Peyer's patch (tissue), 4 donors: ENCODE results near the gene MRPS31. TPM values are rescaled to one million over a fixed set of nuclear protein-coding genes. Genes with fewer than 3 reads are reported as not detected.

ENCODE experiments used
- DNase-seq, 3 donors: peaks; one replicate each; pipeline ENCODE4 v3.0.0-alpha.2; 2017 to 2019
- H3K27ac ChIP-seq, 4 donors: fragments of 200-600 bp; sonication (generic); one replicate each; pipeline ENCODE4 v1.5.1; 2016 to 2019
- H3K27me3 ChIP-seq, 2 donors: fragments of 200-600 bp; sonication (generic); one replicate each; pipeline ENCODE4 v1.5.1; 2019
- H3K36me3 ChIP-seq, 3 donors: fragments of 200-600 bp; sonication (generic); one replicate each; pipeline ENCODE4 v1.5.1; 2016 to 2019
- H3K4me1 ChIP-seq, 4 donors: fragments of 200-600 bp; sonication (generic); one replicate each; pipeline ENCODE4 v1.5.1; 2016 to 2019
- H3K4me3 ChIP-seq, 4 donors: fragments of 200-600 bp; sonication (generic); 1 replicate in 3 of 4; 2 replicates in 1 of 4; pipeline ENCODE4 v1.5.1; 2016 to 2019; ENCODE audit warnings: mild to moderate bottlenecking in 1 of 4
- H3K9me3 ChIP-seq, 4 donors: fragments of 200-600 bp; sonication (generic); one replicate each; pipeline ENCODE4 v1.5.1; 2016 to 2019; ENCODE audit warnings: mild to moderate bottlenecking in 1 of 4
- POLR2A ChIP-seq, 2 donors: fragments of 450-650 bp; IDR thresholded peaks; one replicate each; pipeline ENCODE4 v1.5.1; 2017; ENCODE audit warnings: antibody characterized with exemption in 2 of 2, mild to moderate bottlenecking in 2 of 2, moderate library complexity in 2 of 2
- total RNA-seq, 4 donors: library from RNA; depleted of rRNA; stranded (reverse); fragments of >200 nt; gene quantifications; one replicate each; pipeline ENCODE4 v1.1.0, GENCODE V29; 2016
- TF ChIP-seq, protein P1 (sequence below), 6 experiments: fragments of 450-650 bp in 4 of 6; fragments of 200-600 bp in 2 of 6; sonication (generic) in 1 of 6; IDR thresholded peaks; one replicate each; pipeline ENCODE4 v1.5.1; 2017 to 2019; ENCODE audit warnings: antibody characterized with exemption in 6 of 6, mild to moderate bottlenecking in 3 of 6, moderate library complexity in 1 of 6

Gene MRPS31
- 10 to 100 TPM; 12.4 to 26.8 (median 18.9) TPM for total RNA-seq

DNA sequence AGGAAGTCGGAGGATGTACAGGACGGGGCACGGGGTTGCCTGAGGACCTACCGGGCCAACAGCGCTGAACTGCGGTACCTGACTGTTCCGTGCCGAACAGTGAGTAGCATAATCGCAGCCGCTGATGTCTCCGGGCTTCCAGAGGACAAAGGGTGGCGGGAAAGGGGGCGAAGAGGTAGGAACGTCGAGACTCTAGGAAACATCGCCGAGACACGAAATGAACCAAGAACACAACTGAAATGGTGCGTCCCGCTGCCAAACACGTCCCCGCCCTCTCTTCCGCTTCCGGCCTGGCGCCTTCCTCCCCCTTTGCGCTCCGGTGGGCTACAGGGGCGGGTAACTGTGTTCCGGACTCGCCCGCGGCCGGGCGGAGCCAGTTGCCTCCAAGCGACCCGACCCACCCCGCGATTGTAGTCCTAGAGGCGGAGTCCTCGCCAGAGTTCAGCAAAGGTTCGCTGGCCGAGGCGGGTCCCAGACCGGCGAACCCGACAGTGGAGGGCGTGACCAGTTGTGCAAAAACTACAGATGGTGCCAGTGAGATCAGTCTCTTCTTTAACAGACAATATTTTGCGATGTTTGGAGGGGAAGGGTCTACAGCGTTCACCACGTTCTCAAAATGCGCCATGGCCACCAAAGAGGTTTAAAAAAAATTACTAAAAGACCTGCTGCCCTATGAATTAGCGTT is at the start of gene MRPS31:
TSS of gene MRPS31 (minus strand) at position 257 of the 685 bp plus-strand sequence. CDS start at position 203, 54 bp downstream.
- TF ChIP-seq, protein P1, sequence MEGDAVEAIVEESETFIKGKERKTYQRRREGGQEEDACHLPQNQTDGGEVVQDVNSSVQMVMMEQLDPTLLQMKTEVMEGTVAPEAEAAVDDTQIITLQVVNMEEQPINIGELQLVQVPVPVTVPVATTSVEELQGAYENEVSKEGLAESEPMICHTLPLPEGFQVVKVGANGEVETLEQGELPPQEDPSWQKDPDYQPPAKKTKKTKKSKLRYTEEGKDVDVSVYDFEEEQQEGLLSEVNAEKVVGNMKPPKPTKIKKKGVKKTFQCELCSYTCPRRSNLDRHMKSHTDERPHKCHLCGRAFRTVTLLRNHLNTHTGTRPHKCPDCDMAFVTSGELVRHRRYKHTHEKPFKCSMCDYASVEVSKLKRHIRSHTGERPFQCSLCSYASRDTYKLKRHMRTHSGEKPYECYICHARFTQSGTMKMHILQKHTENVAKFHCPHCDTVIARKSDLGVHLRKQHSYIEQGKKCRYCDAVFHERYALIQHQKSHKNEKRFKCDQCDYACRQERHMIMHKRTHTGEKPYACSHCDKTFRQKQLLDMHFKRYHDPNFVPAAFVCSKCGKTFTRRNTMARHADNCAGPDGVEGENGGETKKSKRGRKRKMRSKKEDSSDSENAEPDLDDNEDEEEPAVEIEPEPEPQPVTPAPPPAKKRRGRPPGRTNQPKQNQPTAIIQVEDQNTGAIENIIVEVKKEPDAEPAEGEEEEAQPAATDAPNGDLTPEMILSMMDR (IDR thresholded peaks at IDR 0.05), result peak in 1 of 6 experiments; percentile 7
- peak; percentile 51 to 72 for TF ChIP-seq POLR2A (IDR thresholded peaks at IDR 0.05)
- H3K4me3 ChIP-seq, result peak within 1 kb of the TSS; percentile 61 to 87 (median 80)

DNA sequence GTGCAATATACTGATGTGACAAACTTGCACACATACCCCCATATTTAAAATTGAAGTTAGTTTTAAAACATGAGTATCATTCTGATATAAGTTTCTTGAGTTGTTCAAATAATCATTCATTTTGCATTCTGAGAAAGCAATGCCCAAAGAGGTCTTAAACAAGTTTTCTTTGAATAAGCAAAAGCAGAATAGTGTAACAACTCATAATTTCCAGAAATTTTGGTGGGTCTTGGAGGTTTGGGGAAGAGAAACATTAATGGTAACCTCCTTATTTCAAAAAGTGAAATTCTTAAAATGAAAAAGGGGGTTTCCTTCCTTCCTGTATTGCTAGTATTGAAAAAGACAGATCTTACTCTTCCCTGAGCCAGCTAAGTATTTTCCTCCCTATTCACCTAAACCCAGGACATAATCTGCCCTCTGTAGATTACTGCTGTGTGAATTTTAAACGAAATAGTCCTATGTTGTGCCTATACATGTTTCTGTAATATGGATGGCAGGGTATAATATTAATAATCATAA is 48.9 kb upstream of the MRPS31 start:
- H3K27me3 ChIP-seq, result no peaks in the 10 kb centered on the region
- peaks cover 0 to 6% (median 0%) of the 10 kb centered on the region in 3 donors for H3K36me3 ChIP-seq
- DNase-seq, result no peak
- H3K27ac ChIP-seq, result no peak overlapping the region
- no peak overlapping the region for H3K4me3 ChIP-seq
- no peak for TF ChIP-seq POLR2A (IDR thresholded peaks at IDR 0.05)
- TF ChIP-seq, protein P1 (IDR thresholded peaks at IDR 0.05), result no peak
- H3K9me3 ChIP-seq, result no peaks in the 10 kb centered on the region
- no peaks in the 10 kb centered on the region for H3K4me1 ChIP-seq

More for the DNA sequence above, at the start of gene MRPS31:
- Histone ChIP-seq H3K27me3 (no peaks in the 10 kb centered on the region), H3K4me1 (peaks cover 0 to 21% (median 2%) of the 10 kb centered on the region in 4 donors), H3K9me3 (no peaks in the 10 kb centered on the region), H3K36me3 (peaks cover 0 to 7% (median 0%) of the 10 kb centered on the region in 3 donors), H3K27ac (peak within 1 kb of the TSS; percentile 79 to 88 (median 86))
- peak; percentile 95 to 98 (median 97) for DNase-seq

DNA sequence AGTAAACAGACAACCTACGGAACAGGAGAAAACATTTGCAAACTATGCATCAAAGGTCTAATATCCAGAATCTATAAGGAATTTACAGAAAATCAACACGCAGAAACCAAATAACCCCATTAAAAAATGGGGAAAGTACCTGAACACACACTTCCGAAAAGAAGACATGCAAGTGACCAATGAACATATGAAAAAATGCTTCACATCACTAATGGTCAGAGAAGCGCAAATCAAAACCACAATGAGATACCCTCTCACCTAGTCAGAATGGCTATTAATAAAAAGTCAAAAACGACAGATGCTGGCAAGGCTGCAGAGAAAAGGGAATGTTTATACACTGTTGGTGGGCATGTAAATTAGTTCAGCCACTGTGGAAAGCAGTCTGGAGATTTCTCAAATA is 47.9 kb upstream of the MRPS31 start:
- Histone ChIP-seq H3K4me3 (no peak overlapping the region), H3K36me3 (peaks cover 0 to 6% (median 0%) of the 10 kb centered on the region in 3 donors), H3K27me3 (no peaks in the 10 kb centered on the region), H3K9me3 (no peaks in the 10 kb centered on the region), H3K4me1 (no peaks in the 10 kb centered on the region), H3K27ac (no peak overlapping the region)
- DNase-seq, result no peak
- TF ChIP-seq, protein P1 (IDR thresholded peaks at IDR 0.05), result no peak

DNA sequence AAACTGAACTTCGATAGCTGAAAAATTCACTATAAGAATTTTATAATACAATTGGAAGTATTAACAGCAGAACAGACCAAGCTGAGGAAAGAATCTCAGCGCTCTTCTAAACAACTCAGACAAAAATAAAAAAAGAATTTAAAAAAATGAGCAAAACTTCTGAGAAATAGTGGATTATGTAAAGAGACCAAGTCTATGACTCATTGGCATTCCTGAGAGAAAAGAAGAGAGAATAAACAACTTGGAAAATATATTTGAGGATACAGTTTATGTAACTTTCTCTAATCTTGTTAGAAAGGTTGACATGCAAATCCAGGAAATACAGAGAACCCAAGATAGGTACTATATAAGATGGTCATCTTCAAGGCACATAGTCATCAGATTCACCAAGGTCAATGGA is 43.8 kb upstream of the MRPS31 start:
- DNase-seq, result no peak
- no peaks in the 10 kb centered on the region for H3K27me3 ChIP-seq
- H3K4me1 ChIP-seq, result no peaks in the 10 kb centered on the region
- no peak overlapping the region for H3K4me3 ChIP-seq
- TF ChIP-seq, protein P1 (IDR thresholded peaks at IDR 0.05), result no peak
- no peak for TF ChIP-seq POLR2A (IDR thresholded peaks at IDR 0.05)
- H3K9me3 ChIP-seq, result no peaks in the 10 kb centered on the region
- H3K36me3 ChIP-seq, result peaks cover 0 to 27% (median 0%) of the 10 kb centered on the region in 3 donors
- H3K27ac ChIP-seq, result no peak overlapping the region

DNA sequence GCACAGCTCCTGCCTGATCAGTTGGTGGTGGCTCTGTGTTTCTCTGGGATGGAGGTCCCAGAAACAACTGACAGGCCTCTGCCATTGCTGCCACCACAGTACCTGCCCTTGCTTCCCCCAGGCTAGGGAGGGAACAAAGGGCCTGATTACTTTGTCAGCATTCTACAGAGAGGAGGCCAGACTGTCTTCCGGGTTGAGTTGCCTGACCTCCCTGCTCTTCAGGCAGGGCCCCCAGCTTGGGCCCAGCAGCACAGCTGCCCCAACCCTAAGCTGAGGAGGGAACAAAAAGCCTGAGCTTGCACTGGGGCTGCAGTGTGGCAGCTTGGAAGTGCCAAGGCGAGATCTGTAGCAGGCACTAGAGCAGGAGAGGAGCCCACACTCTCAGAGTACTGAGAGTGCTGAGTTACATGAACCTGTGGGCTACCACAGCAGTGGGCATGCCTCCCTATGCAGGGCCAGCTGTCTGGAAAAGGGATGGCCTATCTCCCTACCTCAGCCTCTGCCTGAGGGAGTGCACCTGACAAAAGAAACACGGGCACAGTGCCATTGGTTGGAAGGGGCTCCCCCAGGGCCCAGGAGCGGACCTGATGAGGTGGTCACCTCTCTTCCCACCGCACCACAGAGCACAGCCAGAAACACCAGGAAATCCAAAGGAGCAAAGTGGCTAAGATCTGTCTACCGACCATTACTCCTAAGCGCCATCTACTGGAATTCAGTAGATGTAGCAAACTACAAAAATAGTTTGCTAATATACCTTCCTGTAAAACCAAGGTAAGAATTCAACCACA is 42.9 kb upstream of the MRPS31 start:
- peak in 1 of 3 donors; percentile 53 for DNase-seq
- TF ChIP-seq, protein P1 (IDR thresholded peaks at IDR 0.05), result peak in 4 of 6 experiments; percentile 48 to 82 (median 81)
- no peak for TF ChIP-seq POLR2A (IDR thresholded peaks at IDR 0.05)
- Histone ChIP-seq H3K27ac (peak overlapping the region in 1 of 4 donors; percentile 69), H3K27me3 (no peaks in the 10 kb centered on the region), H3K4me1 (no peaks in the 10 kb centered on the region), H3K36me3 (peaks cover 0 to 37% (median 0%) of the 10 kb centered on the region in 3 donors), H3K4me3 (no peak overlapping the region), H3K9me3 (no peaks in the 10 kb centered on the region)
